ENCODE results near the gene LYPD6B. TPM values are rescaled to one million over a fixed set of nuclear protein-coding genes. Genes with fewer than 3 reads are reported as not detected.

LYPD6B gene
- total and polyA plus RNA-seq, 4 donors = 0.13 to 0.59 (median 0.14) TPM

DNA sequence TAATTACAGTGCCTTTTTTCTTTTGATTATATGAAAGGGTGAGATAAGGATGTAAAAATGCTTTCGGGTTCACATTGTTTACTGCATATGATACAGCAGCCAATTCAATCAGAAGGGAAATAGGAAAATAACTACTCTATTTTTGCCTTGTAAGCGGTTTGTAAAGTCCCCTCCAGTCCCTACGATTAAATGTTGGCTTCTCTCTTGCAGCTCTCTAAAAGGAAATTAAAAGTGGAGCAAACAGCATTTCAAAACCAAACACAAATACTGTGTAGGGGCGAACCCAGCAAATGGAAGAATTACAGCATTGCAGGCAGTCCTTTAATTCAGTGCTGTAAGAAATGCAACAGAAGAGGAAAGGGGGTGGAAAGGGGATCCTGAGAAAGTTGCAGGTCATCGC lies 18.9 kb downstream of the LYPD6B start:
- Histone ChIP-seq H3K9ac (ENCODE audit: low read depth in 1 of 2, low read length in 2 of 2) (no peak overlapping the region), H3K27ac (ENCODE audit: low read depth in 1 of 2, low read length in 2 of 2) (no peak overlapping the region)
- WGBS = 56% methylated on average over 5 of the region's 5 CpGs

DNA sequence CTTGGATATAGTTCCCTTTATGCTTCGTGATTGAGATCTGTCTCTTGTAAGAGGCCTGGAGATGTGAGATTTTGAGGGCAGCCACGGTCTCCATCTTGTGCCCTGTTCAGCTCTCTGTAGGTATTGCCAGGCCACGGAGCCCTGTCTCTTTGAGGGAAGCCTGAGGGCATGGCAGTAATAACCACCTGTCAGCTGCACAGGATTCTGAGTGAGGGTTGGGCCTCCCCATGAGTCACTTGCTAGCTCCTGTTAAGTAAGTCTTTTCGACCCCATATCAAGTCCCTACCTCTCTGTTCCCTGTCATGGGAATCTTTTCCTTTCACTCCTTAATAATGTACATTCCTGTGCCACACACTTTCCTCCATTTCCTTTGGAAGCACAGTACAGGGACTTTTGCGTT lies 20.4 kb downstream of the LYPD6B start:
- no peaks in the 10 kb centered on the region for H3K27me3 ChIP-seq (ENCODE audit: control insufficient read depth in 4 of 4, insufficient read depth in 4 of 4, low read length in 3 of 4)
- no peak overlapping the region for H3K9ac ChIP-seq (ENCODE audit: low read depth in 1 of 2, low read length in 2 of 2)
- no peak overlapping the region for H3K27ac ChIP-seq (ENCODE audit: low read depth in 1 of 2, low read length in 2 of 2)
- H3K4me3 ChIP-seq (ENCODE audit: low read depth in 1 of 3, low read length in 3 of 3) = no peak overlapping the region
- TF ChIP-seq, protein P1, sequence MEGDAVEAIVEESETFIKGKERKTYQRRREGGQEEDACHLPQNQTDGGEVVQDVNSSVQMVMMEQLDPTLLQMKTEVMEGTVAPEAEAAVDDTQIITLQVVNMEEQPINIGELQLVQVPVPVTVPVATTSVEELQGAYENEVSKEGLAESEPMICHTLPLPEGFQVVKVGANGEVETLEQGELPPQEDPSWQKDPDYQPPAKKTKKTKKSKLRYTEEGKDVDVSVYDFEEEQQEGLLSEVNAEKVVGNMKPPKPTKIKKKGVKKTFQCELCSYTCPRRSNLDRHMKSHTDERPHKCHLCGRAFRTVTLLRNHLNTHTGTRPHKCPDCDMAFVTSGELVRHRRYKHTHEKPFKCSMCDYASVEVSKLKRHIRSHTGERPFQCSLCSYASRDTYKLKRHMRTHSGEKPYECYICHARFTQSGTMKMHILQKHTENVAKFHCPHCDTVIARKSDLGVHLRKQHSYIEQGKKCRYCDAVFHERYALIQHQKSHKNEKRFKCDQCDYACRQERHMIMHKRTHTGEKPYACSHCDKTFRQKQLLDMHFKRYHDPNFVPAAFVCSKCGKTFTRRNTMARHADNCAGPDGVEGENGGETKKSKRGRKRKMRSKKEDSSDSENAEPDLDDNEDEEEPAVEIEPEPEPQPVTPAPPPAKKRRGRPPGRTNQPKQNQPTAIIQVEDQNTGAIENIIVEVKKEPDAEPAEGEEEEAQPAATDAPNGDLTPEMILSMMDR (IDR thresholded peaks at IDR 0.05; ENCODE audit: low read depth, low read length, missing input control) = no peak
- no peak for TF ChIP-seq EGR1 (IDR thresholded peaks at IDR 0.05; ENCODE audit: low read depth in 2 of 2)
- TF ChIP-seq RAD21 (IDR thresholded peaks at IDR 0.05) = no peak
- no peak for TF ChIP-seq JUND (IDR thresholded peaks at IDR 0.05)
- TF ChIP-seq SP1 (IDR thresholded peaks at IDR 0.05) = no peak
- TF ChIP-seq RXRA (IDR thresholded peaks at IDR 0.05) = no peak
- TF ChIP-seq FOXA2 (IDR thresholded peaks at IDR 0.05) = no peak
- TF ChIP-seq, protein P2, sequence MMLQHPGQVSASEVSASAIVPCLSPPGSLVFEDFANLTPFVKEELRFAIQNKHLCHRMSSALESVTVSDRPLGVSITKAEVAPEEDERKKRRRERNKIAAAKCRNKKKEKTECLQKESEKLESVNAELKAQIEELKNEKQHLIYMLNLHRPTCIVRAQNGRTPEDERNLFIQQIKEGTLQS (IDR thresholded peaks at IDR 0.05) = no peak
- TF ChIP-seq TAF1 (conservative IDR thresholded peaks at IDR 0.05) = no peak
- TF ChIP-seq FOXA1 (IDR thresholded peaks at IDR 0.05) = no peak
- TF ChIP-seq, protein P3, sequence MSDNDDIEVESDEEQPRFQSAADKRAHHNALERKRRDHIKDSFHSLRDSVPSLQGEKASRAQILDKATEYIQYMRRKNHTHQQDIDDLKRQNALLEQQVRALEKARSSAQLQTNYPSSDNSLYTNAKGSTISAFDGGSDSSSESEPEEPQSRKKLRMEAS (IDR thresholded peaks at IDR 0.05) = no peak
- TF ChIP-seq YY1 (IDR thresholded peaks at IDR 0.05) = no peak
- TF ChIP-seq, protein P4, sequence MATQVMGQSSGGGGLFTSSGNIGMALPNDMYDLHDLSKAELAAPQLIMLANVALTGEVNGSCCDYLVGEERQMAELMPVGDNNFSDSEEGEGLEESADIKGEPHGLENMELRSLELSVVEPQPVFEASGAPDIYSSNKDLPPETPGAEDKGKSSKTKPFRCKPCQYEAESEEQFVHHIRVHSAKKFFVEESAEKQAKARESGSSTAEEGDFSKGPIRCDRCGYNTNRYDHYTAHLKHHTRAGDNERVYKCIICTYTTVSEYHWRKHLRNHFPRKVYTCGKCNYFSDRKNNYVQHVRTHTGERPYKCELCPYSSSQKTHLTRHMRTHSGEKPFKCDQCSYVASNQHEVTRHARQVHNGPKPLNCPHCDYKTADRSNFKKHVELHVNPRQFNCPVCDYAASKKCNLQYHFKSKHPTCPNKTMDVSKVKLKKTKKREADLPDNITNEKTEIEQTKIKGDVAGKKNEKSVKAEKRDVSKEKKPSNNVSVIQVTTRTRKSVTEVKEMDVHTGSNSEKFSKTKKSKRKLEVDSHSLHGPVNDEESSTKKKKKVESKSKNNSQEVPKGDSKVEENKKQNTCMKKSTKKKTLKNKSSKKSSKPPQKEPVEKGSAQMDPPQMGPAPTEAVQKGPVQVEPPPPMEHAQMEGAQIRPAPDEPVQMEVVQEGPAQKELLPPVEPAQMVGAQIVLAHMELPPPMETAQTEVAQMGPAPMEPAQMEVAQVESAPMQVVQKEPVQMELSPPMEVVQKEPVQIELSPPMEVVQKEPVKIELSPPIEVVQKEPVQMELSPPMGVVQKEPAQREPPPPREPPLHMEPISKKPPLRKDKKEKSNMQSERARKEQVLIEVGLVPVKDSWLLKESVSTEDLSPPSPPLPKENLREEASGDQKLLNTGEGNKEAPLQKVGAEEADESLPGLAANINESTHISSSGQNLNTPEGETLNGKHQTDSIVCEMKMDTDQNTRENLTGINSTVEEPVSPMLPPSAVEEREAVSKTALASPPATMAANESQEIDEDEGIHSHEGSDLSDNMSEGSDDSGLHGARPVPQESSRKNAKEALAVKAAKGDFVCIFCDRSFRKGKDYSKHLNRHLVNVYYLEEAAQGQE (IDR thresholded peaks at IDR 0.05) = no peak
- no peak for TF ChIP-seq NR2F2 (IDR thresholded peaks at IDR 0.05)
- TF ChIP-seq HNF4A (conservative IDR thresholded peaks at IDR 0.05) = no peak
- TF ChIP-seq GABPA (IDR thresholded peaks at IDR 0.05 in 1 of 2, conservative IDR thresholded peaks at IDR 0.05 in 1 of 2) = no peak
- no peak for TF ChIP-seq HNF4G (IDR thresholded peaks at IDR 0.05)
- H3K9me3 ChIP-seq (ENCODE audit: control insufficient read depth in 4 of 4, low read length in 3 of 4) = no peaks in the 10 kb centered on the region
- no peak for DNase-seq (ENCODE audit: low spot score)
- H3K36me3 ChIP-seq (ENCODE audit: control insufficient read depth in 4 of 4, insufficient read depth in 3 of 4, low read depth in 1 of 4, low read length in 3 of 4) = no peaks in the 10 kb centered on the region
- 90% methylated on average over 5 of the region's 5 CpGs for WGBS
- no peaks in the 10 kb centered on the region for H3K4me1 ChIP-seq (ENCODE audit: control insufficient read depth in 4 of 4, insufficient read depth in 4 of 4, low read length in 3 of 4)

More for the DNA sequence above, 18.9 kb downstream of the LYPD6B start:
- H3K4me3 ChIP-seq (ENCODE audit: low read depth in 1 of 3, low read length in 3 of 3) = no peak overlapping the region
- no peaks in the 10 kb centered on the region for H3K9me3 ChIP-seq (ENCODE audit: control insufficient read depth in 4 of 4, low read length in 3 of 4)
- TF ChIP-seq, protein P4 (IDR thresholded peaks at IDR 0.05) = no peak
- TF ChIP-seq SP1 (IDR thresholded peaks at IDR 0.05) = no peak
- no peak for TF ChIP-seq RXRA (IDR thresholded peaks at IDR 0.05)
- TF ChIP-seq HNF4G (IDR thresholded peaks at IDR 0.05) = no peak
- TF ChIP-seq FOXA1 (IDR thresholded peaks at IDR 0.05) = no peak
- TF ChIP-seq, protein P2 (IDR thresholded peaks at IDR 0.05) = no peak
- TF ChIP-seq NR2F2 (IDR thresholded peaks at IDR 0.05) = no peak
- H3K27me3 ChIP-seq (ENCODE audit: control insufficient read depth in 4 of 4, insufficient read depth in 4 of 4, low read length in 3 of 4) = no peaks in the 10 kb centered on the region
- H3K36me3 ChIP-seq (ENCODE audit: control insufficient read depth in 4 of 4, insufficient read depth in 3 of 4, low read depth in 1 of 4, low read length in 3 of 4) = no peaks in the 10 kb centered on the region
- no peak for DNase-seq (ENCODE audit: low spot score)
- H3K4me1 ChIP-seq (ENCODE audit: control insufficient read depth in 4 of 4, insufficient read depth in 4 of 4, low read length in 3 of 4) = no peaks in the 10 kb centered on the region
